ENCODE data around the gene KHDC4. TPM values are rescaled to one million over a fixed set of nuclear protein-coding genes. Genes with fewer than 3 reads are reported as not detected.

KHDC4 gene
- total and polyA plus RNA-seq, 10 of the 15 experiments (the other 5 are each of a cell fraction or from before 2014, with no cell fraction given), result 11.7 to 109 (median 41.9) TPM

DNA sequence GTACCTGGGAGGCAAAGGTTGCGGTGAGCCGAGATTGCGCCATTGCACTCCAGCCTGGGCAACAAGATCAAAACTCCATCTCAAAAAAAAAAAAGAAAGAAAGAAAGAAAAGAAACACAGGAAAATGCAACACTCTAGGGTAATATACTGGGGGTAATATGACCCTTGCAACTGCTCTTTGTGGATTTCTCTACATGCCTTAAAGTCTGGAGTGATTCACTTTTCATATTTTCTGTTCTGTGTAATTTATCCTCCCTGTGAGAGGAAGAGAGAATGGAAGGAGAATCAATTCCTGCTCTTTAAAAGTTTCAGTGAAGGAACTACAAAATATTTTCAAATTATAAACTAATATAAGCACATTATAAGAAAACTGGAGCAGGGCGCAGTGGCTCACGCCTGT, 45.7 kb downstream of the KHDC4 start:
- H3K9me3 ChIP-seq (replicated peaks; ENCODE audit: control insufficient read depth, insufficient read depth, low read length), result no peaks in the 10 kb centered on the region
- in situ Hi-C loops (cut with MboI) (no loop called here), intact Hi-C loops (cut with micrococcal nuclease; ENCODE audit: unreplicated experiment) (no loop called here)
- H3K36me3 ChIP-seq (ENCODE audit: control insufficient read depth in 2 of 2, insufficient read depth in 2 of 2, low read length in 1 of 2), result no peaks in the 10 kb centered on the region; a peak in 1 of 4 replicates
- H3K79me2 ChIP-seq (ENCODE audit: control insufficient read depth, insufficient read depth, low read length), result no peaks in the 10 kb centered on the region
- no peaks in the 10 kb centered on the region for H4K20me1 ChIP-seq (ENCODE audit: control insufficient read depth, insufficient read depth)
- CTCF ChIA-PET, result no interaction called here
- H3K9ac ChIP-seq (ENCODE audit: control insufficient read depth, insufficient read depth, low read length), result no peak overlapping the region
- H3K27ac ChIP-seq (ENCODE audit: control insufficient read depth, insufficient read depth), result no peak overlapping the region
- no peaks in the 10 kb centered on the region for H3K27me3 ChIP-seq (replicated peaks in 1 of 2; ENCODE audit: control insufficient read depth in 2 of 2, insufficient read depth in 2 of 2, low read length in 1 of 2)
- ATAC-seq (no peak), DNase-seq (ENCODE audit: low read depth, low spot score) (no peak), FAIRE-seq (no peak)
- no TSS peak for BruUV-seq (replicated peaks)
- no peak overlapping the region for H2AFZ ChIP-seq (ENCODE audit: control insufficient read depth, low read depth, low read length)
- no peak overlapping the region for H3K4me3 ChIP-seq
- RAD21 ChIA-PET (ENCODE audit: unreplicated experiment), result no interaction called here
- WGBS (ENCODE audit: insufficient coverage, insufficient replicate concordance, low lambda C conversion rate, missing lambda C conversion rate), result 100% methylated on average over 5 of the region's 5 CpGs
- H3K4me1 ChIP-seq (ENCODE audit: control insufficient read depth, insufficient read depth, low read length), result no peaks in the 10 kb centered on the region
- POLR2A ChIA-PET, result no interaction called here
- SMC1A ChIA-PET (ENCODE audit: uncharacterized antibody, unreplicated experiment), result no interaction called here
- H3K4me2 ChIP-seq (ENCODE audit: control insufficient read depth, insufficient read depth), result no peak overlapping the region
- TF ChIP-seq POU2F2 (IDR thresholded peaks at IDR 0.05; ENCODE audit: borderline replicate concordance, low read depth, low read length), result no peak
- no peak for TF ChIP-seq PML (IDR thresholded peaks at IDR 0.05; ENCODE audit: low read length)
- no peak for TF ChIP-seq SIX5 (IDR thresholded peaks at IDR 0.05; ENCODE audit: low read depth, low read length, severe bottlenecking)
- TF ChIP-seq, protein P1, sequence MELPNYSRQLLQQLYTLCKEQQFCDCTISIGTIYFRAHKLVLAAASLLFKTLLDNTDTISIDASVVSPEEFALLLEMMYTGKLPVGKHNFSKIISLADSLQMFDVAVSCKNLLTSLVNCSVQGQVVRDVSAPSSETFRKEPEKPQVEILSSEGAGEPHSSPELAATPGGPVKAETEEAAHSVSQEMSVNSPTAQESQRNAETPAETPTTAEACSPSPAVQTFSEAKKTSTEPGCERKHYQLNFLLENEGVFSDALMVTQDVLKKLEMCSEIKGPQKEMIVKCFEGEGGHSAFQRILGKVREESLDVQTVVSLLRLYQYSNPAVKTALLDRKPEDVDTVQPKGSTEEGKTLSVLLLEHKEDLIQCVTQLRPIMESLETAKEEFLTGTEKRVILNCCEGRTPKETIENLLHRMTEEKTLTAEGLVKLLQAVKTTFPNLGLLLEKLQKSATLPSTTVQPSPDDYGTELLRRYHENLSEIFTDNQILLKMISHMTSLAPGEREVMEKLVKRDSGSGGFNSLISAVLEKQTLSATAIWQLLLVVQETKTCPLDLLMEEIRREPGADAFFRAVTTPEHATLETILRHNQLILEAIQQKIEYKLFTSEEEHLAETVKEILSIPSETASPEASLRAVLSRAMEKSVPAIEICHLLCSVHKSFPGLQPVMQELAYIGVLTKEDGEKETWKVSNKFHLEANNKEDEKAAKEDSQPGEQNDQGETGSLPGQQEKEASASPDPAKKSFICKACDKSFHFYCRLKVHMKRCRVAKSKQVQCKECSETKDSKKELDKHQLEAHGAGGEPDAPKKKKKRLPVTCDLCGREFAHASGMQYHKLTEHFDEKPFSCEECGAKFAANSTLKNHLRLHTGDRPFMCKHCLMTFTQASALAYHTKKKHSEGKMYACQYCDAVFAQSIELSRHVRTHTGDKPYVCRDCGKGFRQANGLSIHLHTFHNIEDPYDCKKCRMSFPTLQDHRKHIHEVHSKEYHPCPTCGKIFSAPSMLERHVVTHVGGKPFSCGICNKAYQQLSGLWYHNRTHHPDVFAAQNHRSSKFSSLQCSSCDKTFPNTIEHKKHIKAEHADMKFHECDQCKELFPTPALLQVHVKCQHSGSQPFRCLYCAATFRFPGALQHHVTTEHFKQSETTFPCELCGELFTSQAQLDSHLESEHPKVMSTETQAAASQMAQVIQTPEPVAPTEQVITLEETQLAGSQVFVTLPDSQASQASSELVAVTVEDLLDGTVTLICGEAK (IDR thresholded peaks at IDR 0.05; ENCODE audit: borderline replicate concordance), result no peak
- TF ChIP-seq, protein P2, sequence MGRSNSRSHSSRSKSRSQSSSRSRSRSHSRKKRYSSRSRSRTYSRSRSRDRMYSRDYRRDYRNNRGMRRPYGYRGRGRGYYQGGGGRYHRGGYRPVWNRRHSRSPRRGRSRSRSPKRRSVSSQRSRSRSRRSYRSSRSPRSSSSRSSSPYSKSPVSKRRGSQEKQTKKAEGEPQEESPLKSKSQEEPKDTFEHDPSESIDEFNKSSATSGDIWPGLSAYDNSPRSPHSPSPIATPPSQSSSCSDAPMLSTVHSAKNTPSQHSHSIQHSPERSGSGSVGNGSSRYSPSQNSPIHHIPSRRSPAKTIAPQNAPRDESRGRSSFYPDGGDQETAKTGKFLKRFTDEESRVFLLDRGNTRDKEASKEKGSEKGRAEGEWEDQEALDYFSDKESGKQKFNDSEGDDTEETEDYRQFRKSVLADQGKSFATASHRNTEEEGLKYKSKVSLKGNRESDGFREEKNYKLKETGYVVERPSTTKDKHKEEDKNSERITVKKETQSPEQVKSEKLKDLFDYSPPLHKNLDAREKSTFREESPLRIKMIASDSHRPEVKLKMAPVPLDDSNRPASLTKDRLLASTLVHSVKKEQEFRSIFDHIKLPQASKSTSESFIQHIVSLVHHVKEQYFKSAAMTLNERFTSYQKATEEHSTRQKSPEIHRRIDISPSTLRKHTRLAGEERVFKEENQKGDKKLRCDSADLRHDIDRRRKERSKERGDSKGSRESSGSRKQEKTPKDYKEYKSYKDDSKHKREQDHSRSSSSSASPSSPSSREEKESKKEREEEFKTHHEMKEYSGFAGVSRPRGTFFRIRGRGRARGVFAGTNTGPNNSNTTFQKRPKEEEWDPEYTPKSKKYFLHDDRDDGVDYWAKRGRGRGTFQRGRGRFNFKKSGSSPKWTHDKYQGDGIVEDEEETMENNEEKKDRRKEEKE (IDR thresholded peaks at IDR 0.05), result no peak
- TF ChIP-seq SP1 (IDR thresholded peaks at IDR 0.05; ENCODE audit: low read depth, low read length), result no peak
- TF ChIP-seq CEBPB (IDR thresholded peaks at IDR 0.05; ENCODE audit: borderline replicate concordance in 1 of 2, low read depth in 2 of 2, low read length in 2 of 2), result no peak
- TF ChIP-seq, protein P3, sequence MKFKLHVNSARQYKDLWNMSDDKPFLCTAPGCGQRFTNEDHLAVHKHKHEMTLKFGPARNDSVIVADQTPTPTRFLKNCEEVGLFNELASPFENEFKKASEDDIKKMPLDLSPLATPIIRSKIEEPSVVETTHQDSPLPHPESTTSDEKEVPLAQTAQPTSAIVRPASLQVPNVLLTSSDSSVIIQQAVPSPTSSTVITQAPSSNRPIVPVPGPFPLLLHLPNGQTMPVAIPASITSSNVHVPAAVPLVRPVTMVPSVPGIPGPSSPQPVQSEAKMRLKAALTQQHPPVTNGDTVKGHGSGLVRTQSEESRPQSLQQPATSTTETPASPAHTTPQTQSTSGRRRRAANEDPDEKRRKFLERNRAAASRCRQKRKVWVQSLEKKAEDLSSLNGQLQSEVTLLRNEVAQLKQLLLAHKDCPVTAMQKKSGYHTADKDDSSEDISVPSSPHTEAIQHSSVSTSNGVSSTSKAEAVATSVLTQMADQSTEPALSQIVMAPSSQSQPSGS (IDR thresholded peaks at IDR 0.05; ENCODE audit: low read length), result no peak
- TF ChIP-seq, protein P4, sequence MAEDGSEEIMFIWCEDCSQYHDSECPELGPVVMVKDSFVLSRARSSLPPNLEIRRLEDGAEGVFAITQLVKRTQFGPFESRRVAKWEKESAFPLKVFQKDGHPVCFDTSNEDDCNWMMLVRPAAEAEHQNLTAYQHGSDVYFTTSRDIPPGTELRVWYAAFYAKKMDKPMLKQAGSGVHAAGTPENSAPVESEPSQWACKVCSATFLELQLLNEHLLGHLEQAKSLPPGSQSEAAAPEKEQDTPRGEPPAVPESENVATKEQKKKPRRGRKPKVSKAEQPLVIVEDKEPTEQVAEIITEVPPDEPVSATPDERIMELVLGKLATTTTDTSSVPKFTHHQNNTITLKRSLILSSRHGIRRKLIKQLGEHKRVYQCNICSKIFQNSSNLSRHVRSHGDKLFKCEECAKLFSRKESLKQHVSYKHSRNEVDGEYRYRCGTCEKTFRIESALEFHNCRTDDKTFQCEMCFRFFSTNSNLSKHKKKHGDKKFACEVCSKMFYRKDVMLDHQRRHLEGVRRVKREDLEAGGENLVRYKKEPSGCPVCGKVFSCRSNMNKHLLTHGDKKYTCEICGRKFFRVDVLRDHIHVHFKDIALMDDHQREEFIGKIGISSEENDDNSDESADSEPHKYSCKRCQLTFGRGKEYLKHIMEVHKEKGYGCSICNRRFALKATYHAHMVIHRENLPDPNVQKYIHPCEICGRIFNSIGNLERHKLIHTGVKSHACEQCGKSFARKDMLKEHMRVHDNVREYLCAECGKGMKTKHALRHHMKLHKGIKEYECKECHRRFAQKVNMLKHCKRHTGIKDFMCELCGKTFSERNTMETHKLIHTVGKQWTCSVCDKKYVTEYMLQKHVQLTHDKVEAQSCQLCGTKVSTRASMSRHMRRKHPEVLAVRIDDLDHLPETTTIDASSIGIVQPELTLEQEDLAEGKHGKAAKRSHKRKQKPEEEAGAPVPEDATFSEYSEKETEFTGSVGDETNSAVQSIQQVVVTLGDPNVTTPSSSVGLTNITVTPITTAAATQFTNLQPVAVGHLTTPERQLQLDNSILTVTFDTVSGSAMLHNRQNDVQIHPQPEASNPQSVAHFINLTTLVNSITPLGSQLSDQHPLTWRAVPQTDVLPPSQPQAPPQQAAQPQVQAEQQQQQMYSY (CRISPR knock-in tag; IDR thresholded peaks at IDR 0.05), result no peak
- no peak for TF ChIP-seq CREM (IDR thresholded peaks at IDR 0.05; ENCODE audit: low read depth)
- no peak for TF ChIP-seq HDAC2 (IDR thresholded peaks at IDR 0.05)
- TF ChIP-seq MEF2B (IDR thresholded peaks at IDR 0.05; ENCODE audit: partially characterized antibody, poor library complexity, severe bottlenecking), result no peak
- TF ChIP-seq GABPA (IDR thresholded peaks at IDR 0.05; ENCODE audit: low read depth), result no peak
